Loucy (cell line): ENCODE data around the gene SEM1.
A peak's percentile ranks its signal among the peaks of the same experiment; 100 is the strongest.
"Not testable (repeated sequence)": the region's sequence is repeated elsewhere in the genome, so short reads cannot be mapped to it uniquely, and the experiment has no call there.

Experiments
- H2AFZ ChIP-seq: fragments of 200-600 bp; sonication (generic); 2 replicates; pipeline ENCODE4 v1.6.0; 2016; ENCODE audit warnings: antibody characterized with exemption, mild to moderate bottlenecking, low read length, moderate library complexity
- H3F3A ChIP-seq: fragments of 200-600 bp; 2 replicates; pipeline ENCODE4 v1.6.0; 2016; ENCODE audit warnings: antibody characterized with exemption, low read depth, mild to moderate bottlenecking
- H3K27me3 ChIP-seq: fragments of 200-600 bp; sonication (generic); 2 replicates; pipeline ENCODE4 v1.6.1; 2014; ENCODE audit warnings: low read length, mild to moderate bottlenecking; ENCODE audit not compliant: insufficient read depth, poor library complexity, severe bottlenecking
- H3K36me3 ChIP-seq: fragments of 200-600 bp; sonication (generic); 2 replicates; pipeline ENCODE4 v1.6.1; 2016; ENCODE audit warnings: low read length; ENCODE audit not compliant: insufficient read depth
- H3K4me1 ChIP-seq: fragments of 200-600 bp; sonication (generic); 2 replicates; pipeline ENCODE4 v1.5.1; 2014; ENCODE audit warnings: low read length, mild to moderate bottlenecking; ENCODE audit not compliant: insufficient read depth, poor library complexity, severe bottlenecking
- H3K4me2 ChIP-seq: fragments of 200-600 bp; sonication (generic); 2 replicates; pipeline ENCODE4 v1.6.0; 2014; ENCODE audit warnings: antibody characterized with exemption, low read length, low read depth, mild to moderate bottlenecking; ENCODE audit not compliant: poor library complexity, severe bottlenecking
- H3K4me3 ChIP-seq: fragments of 200-600 bp; sonication (generic); 2 replicates; pipeline ENCODE4 v1.5.1; 2014; ENCODE audit warnings: low read length, mild to moderate bottlenecking, mixed read lengths; ENCODE audit not compliant: poor library complexity, severe bottlenecking
- H3K79me2 ChIP-seq: fragments of 200-600 bp; sonication (generic); 2 replicates; pipeline ENCODE4 v1.6.1; 2014; ENCODE audit warnings: low read length; ENCODE audit not compliant: insufficient read depth
- H3K9ac ChIP-seq: fragments of 200-600 bp; sonication (generic); 2 replicates; pipeline ENCODE4 v1.6.0; 2014; ENCODE audit warnings: mild to moderate bottlenecking, low read depth, low read length, moderate library complexity; ENCODE audit not compliant: poor library complexity, severe bottlenecking
- H3K9me2 ChIP-seq: fragments of 200-600 bp; sonication (generic); replicated peaks from 2 replicates; pipeline ENCODE4 v1.6.1; 2016; ENCODE audit warnings: low read depth, low read length, mixed read lengths
- H3K9me3 ChIP-seq: fragments of 200-600 bp; sonication (generic); 2 replicates; pipeline ENCODE4 v1.6.1; 2014; ENCODE audit warnings: mild to moderate bottlenecking, antibody characterized with exemption, low read length, low read depth; ENCODE audit not compliant: insufficient read depth
- H4K20me1 ChIP-seq: fragments of 200-600 bp; sonication (generic); 2 replicates; pipeline ENCODE4 v1.6.0; 2014; ENCODE audit warnings: antibody characterized with exemption, low read length, mild to moderate bottlenecking; ENCODE audit not compliant: insufficient read depth, poor library complexity, severe bottlenecking
- CTCF ChIP-seq: fragments of 200-600 bp; sonication (generic); conservative IDR thresholded peaks from 2 replicates; pipeline ENCODE4 v1.5.1; 2014; ENCODE audit warnings: mild to moderate bottlenecking, antibody characterized with exemption, low read length
- EZH2phosphoT487 ChIP-seq: fragments of 200-600 bp; IDR thresholded peaks from 2 replicates; pipeline ENCODE4 v1.6.1; 2018; ENCODE audit warnings: antibody characterized with exemption, mild to moderate bottlenecking, moderate library complexity, borderline replicate concordance

SEM1 gene

GRCh38 chr7:96700516-96700915 lies 9.1 kb downstream of the SEM1 start:
- Histone ChIP-seq H3K4me2 (peak overlapping the region; percentile 33), H3K9me2 (no peaks in the 10 kb centered on the region), H2AFZ (no peak overlapping the region), H3K36me3 (no peaks in the 10 kb centered on the region), H3K4me1 (peaks cover 55% of the 10 kb centered on the region), H3K27me3 (no peaks in the 10 kb centered on the region), H3K4me3 (no peak overlapping the region), H3K9me3 (no peaks in the 10 kb centered on the region), H3K9ac (no peak overlapping the region), H4K20me1 (peaks cover 95% of the 10 kb centered on the region), H3F3A (no peaks in the 10 kb centered on the region), H3K79me2 (peaks cover 97% of the 10 kb centered on the region)
- no peak for TF ChIP-seq EZH2phosphoT487
- no peak for TF ChIP-seq CTCF

GRCh38 chr7:96699219-96699871 lies 10.3 kb downstream of the SEM1 start:
- no peaks in the 10 kb centered on the region for H3F3A ChIP-seq
- H3K9me3 ChIP-seq = no peaks in the 10 kb centered on the region
- peak overlapping the region; percentile 25 for H3K4me2 ChIP-seq
- peaks cover 89% of the 10 kb centered on the region for H4K20me1 ChIP-seq
- H3K4me3 ChIP-seq = no peak overlapping the region
- peaks cover 7% of the 10 kb centered on the region; the same call in 1 of the 2 replicates for H3K36me3 ChIP-seq
- H3K4me1 ChIP-seq = peaks cover 46% of the 10 kb centered on the region
- H3K27me3 ChIP-seq = no peaks in the 10 kb centered on the region
- H2AFZ ChIP-seq = no peak overlapping the region
- TF ChIP-seq CTCF = no peak
- no peak for TF ChIP-seq EZH2phosphoT487
- peaks cover 95% of the 10 kb centered on the region for H3K79me2 ChIP-seq
- no peak overlapping the region for H3K9ac ChIP-seq
- H3K9me2 ChIP-seq = no peaks in the 10 kb centered on the region

- H3K36me3 ChIP-seq = peaks cover 12% of the 10 kb centered on the region; the same call in 1 of the 2 replicates
- not testable (repeated sequence) for H3K9me2 ChIP-seq, H3F3A ChIP-seq, H3K27me3 ChIP-seq, H3K9ac ChIP-seq, H3K4me2 ChIP-seq, H3K9me3 ChIP-seq, H3K4me3 ChIP-seq, H2AFZ ChIP-seq
- H3K4me1 ChIP-seq = peaks cover 40% of the 10 kb centered on the region
- H4K20me1 ChIP-seq = peaks cover 80% of the 10 kb centered on the region
- peaks cover 89% of the 10 kb centered on the region for H3K79me2 ChIP-seq
Measured at GRCh38 chr7:96698449-96698848, 11.2 kb downstream of the SEM1 start.

- H3F3A ChIP-seq = no peaks in the 10 kb centered on the region
- H3K27me3 ChIP-seq = no peaks in the 10 kb centered on the region
- TF ChIP-seq CTCF (no peak), EZH2phosphoT487 (no peak)
- H3K79me2 ChIP-seq = peaks cover 83% of the 10 kb centered on the region
- peaks cover 12% of the 10 kb centered on the region; the same call in 1 of the 2 replicates for H3K36me3 ChIP-seq
- peaks cover 37% of the 10 kb centered on the region for H3K4me1 ChIP-seq
- H3K9me2 ChIP-seq = no peaks in the 10 kb centered on the region
- no peak overlapping the region for H3K9ac ChIP-seq
- no peak overlapping the region for H3K4me3 ChIP-seq
- no peak overlapping the region for H2AFZ ChIP-seq
- no peaks in the 10 kb centered on the region for H3K9me3 ChIP-seq
- peaks cover 75% of the 10 kb centered on the region for H4K20me1 ChIP-seq
- peak overlapping the region; percentile 22 for H3K4me2 ChIP-seq
Measured at GRCh38 chr7:96697822-96698221, 11.8 kb downstream of the SEM1 start.
